HepG2 (cell line): ENCODE results near the gene DBNDD2. TPM values are rescaled to one million over a fixed set of nuclear protein-coding genes. Genes with fewer than 3 reads are reported as not detected.
A peak's percentile ranks its signal among the peaks of the same experiment; 100 is the strongest.

Experiments
- AKNA ChIP-seq: sonication (generic); formaldehyde crosslinking; IDR thresholded peaks from 2 replicates; pipeline ENCODE4 v1.4.0; 2020; ENCODE audit warnings: missing genetic modification reagents, borderline replicate concordance
- BRD4 ChIP-seq: sonication (generic); formaldehyde crosslinking; IDR thresholded peaks from 2 replicates; pipeline ENCODE4 v1.4.0; 2020; ENCODE audit warnings: missing genetic modification reagents
- GLI4 ChIP-seq: sonication (generic); formaldehyde crosslinking; IDR thresholded peaks from 2 replicates; pipeline ENCODE4 v1.5.1; 2020; ENCODE audit warnings: missing genetic modification reagents, mild to moderate bottlenecking, moderate library complexity, borderline replicate concordance
- HNF1B ChIP-seq: sonication (generic); formaldehyde crosslinking; IDR thresholded peaks from 2 replicates; pipeline ENCODE4 v1.5.1; 2020; ENCODE audit warnings: mild to moderate bottlenecking, moderate library complexity, missing genetic modification reagents
- HNRNPLL ChIP-seq: fragments of 200-400 bp; formaldehyde crosslinking; IDR thresholded peaks from 2 replicates; pipeline ENCODE4 v1.6.1; 2017; ENCODE audit warnings: mild to moderate bottlenecking, low read depth, low read length; ENCODE audit not compliant: poor library complexity, severe bottlenecking
- HNRNPUL1 ChIP-seq: fragments of 200-400 bp; formaldehyde crosslinking; IDR thresholded peaks from 2 replicates; pipeline ENCODE4 v1.6.1; 2017; ENCODE audit warnings: low read depth, mild to moderate bottlenecking, low read length, moderate library complexity
- IRX3 ChIP-seq: sonication (generic); formaldehyde crosslinking; IDR thresholded peaks from 2 replicates; pipeline ENCODE4 v1.8.1; 2023; ENCODE audit warnings: mild to moderate bottlenecking, low read depth, missing genetic modification reagents, borderline replicate concordance
- KDM1A ChIP-seq: IDR thresholded peaks from 2 replicates; pipeline ENCODE4 v1.6.1; 2016; ENCODE audit warnings: missing compliant biosample characterization
- NCOA5 ChIP-seq: sonication (generic); formaldehyde crosslinking; IDR thresholded peaks from 2 replicates; pipeline ENCODE4 v1.4.0; 2020; ENCODE audit warnings: missing genetic modification reagents
- NFE2 ChIP-seq: sonication (generic); formaldehyde crosslinking; IDR thresholded peaks from 2 replicates; pipeline ENCODE4 v1.4.0; 2020; ENCODE audit warnings: missing genetic modification reagents
- POLR2A ChIP-seq, 2 experiments: IDR thresholded peaks; 2 replicates each; pipeline ENCODE4 v1.6.1; 2011; ENCODE audit warnings: low read depth in 2 of 2, low read length in 2 of 2, mild to moderate bottlenecking in 1 of 2, moderate library complexity in 1 of 2; ENCODE audit not compliant: insufficient read depth in 1 of 2
- POLR2G ChIP-seq: fragments of 200-400 bp; formaldehyde crosslinking; IDR thresholded peaks from 2 replicates; pipeline ENCODE4 v1.6.1; 2018; ENCODE audit warnings: mild to moderate bottlenecking, low read depth, low read length, moderate library complexity
- PRDM10 ChIP-seq: sonication (generic); formaldehyde crosslinking; IDR thresholded peaks from 2 replicates; pipeline ENCODE4 v1.4.0; 2020; ENCODE audit warnings: low read depth, missing genetic modification reagents
- RAD21 ChIP-seq: fragments of 450-650 bp; formaldehyde crosslinking; IDR thresholded peaks from 2 replicates; pipeline ENCODE4 v1.5.0; 2020; ENCODE audit warnings: mild to moderate bottlenecking
- SIN3A ChIP-seq: IDR thresholded peaks from 2 replicates; pipeline ENCODE4 v1.6.1; 2011; ENCODE audit warnings: low read depth, mild to moderate bottlenecking, control low read depth, low read length, borderline replicate concordance
- ZNF17 ChIP-seq: sonication (generic); formaldehyde crosslinking; IDR thresholded peaks from 2 replicates; pipeline ENCODE4 v1.5.0; 2020; ENCODE audit warnings: mild to moderate bottlenecking, missing genetic modification reagents
- ZNF180 ChIP-seq: sonication (generic); formaldehyde crosslinking; IDR thresholded peaks from 2 replicates; pipeline ENCODE4 v1.4.0; 2020; ENCODE audit warnings: low read depth, missing genetic modification reagents, borderline replicate concordance
- ZNF564 ChIP-seq: sonication (generic); formaldehyde crosslinking; IDR thresholded peaks from 2 replicates; pipeline ENCODE4 v1.8.1; 2023; ENCODE audit warnings: mild to moderate bottlenecking, missing genetic modification reagents
- ZNF746 ChIP-seq: sonication (generic); formaldehyde crosslinking; IDR thresholded peaks from 2 replicates; pipeline ENCODE4 v1.8.0; 2022; ENCODE audit warnings: mild to moderate bottlenecking, missing genetic modification reagents
- polyA plus RNA-seq, 8 experiments: library from polyadenylated mRNA; depleted of rRNA in 3 of 8; stranded (reverse) in 7 of 8; unstranded in 1 of 8; fragments of >200 nt; fragmentation: Illumina TruSeq in 4 of 8; extraction: Trizol in 4 of 8; gene quantifications; 2 replicates each; pipeline versions ENCODE4 v1.2.1 to v1.2.3, GENCODE V29; 2011 to 2016; ENCODE audit warnings: low read depth in 4 of 8, missing spikeins in 1 of 8, mixed read lengths in 1 of 8; ENCODE audit not compliant: insufficient read depth in 1 of 8
- total RNA-seq, 5 experiments: library from RNA; depleted of rRNA; stranded (reverse); fragments of >200 nt; fragmentation: Illumina TruSeq; extraction: Trizol; gene quantifications; 2 replicates each; pipeline ENCODE4 v1.2.3, GENCODE V29; 2016; ENCODE audit warnings: low read depth in 1 of 5

The DBNDD2 gene
- total and polyA plus RNA-seq, 2 of the 13 experiments (the other 11 are each of a cell fraction or from before 2014, with no cell fraction given), result 16.7 to 47.6 TPM

GRCh38 chr20:45362804-45363610, 45.1 kb upstream of the DBNDD2 start, which contains the start of gene SYS1 (continued):
- TF ChIP-seq HNF1B (CRISPR knock-in tag) (peak; percentile 99), HNRNPUL1 (no peak), NCOA5 (no peak), NFE2 (peak; percentile 14), GLI4 (CRISPR knock-in tag) (peak; percentile 64; the same call in 1 of the 2 replicates), POLR2G (peak; percentile 98), ZNF180 (CRISPR knock-in tag) (0 out of 2 replicates have a peak, but pooled peaks have one; percentile 39), PRDM10 (CRISPR knock-in tag) (peak; percentile 100), ZNF746 (CRISPR knock-in tag) (peak; percentile 92), AKNA (CRISPR knock-in tag) (0 out of 2 replicates have a peak, but pooled peaks have one; percentile 25), RAD21 (CRISPR knock-in tag) (peak; percentile 89), SIN3A (peak; percentile 100), KDM1A (CRISPR knock-in tag) (no peak; the same call in 1 of the 2 replicates), ZNF17 (CRISPR knock-in tag) (no peak), BRD4 (peak; percentile 83; the same call in 1 of the 2 replicates), ZNF564 (peak; percentile 56; the same call in 1 of the 2 replicates), IRX3 (no peak), HNRNPLL (peak; percentile 98), POLR2A (IDR thresholded peaks at IDR 0.05; ENCODE audit: insufficient read depth in 1 of 2, low read depth in 2 of 2, low read length in 2 of 2) (peak; percentile 94 to 98)
